LNCaP clone FGC (cell line): ENCODE data around the gene PBX1.

Source experiments
- DNase-seq: peaks from one replicate; pipeline ENCODE4 v3.0.0-alpha.2; 2011; ENCODE audit warnings: low read depth
- H3K4me3 ChIP-seq: 2 replicates; pipeline ENCODE4 v1.5.1; 2011; ENCODE audit warnings: mild to moderate bottlenecking, low read depth, low read length, control low read depth
- CTCF ChIP-seq: IDR thresholded peaks from 2 replicates; pipeline ENCODE4 v1.5.1; 2012; ENCODE audit warnings: mild to moderate bottlenecking; ENCODE audit not compliant: control insufficient read depth, insufficient read depth; ENCODE audit errors: extremely low read depth

The PBX1 gene

GRCh38 chr1:164853146-164853545 lies 294.2 kb downstream of the PBX1 start:
- no peak overlapping the region for H3K4me3 ChIP-seq
- no peak for TF ChIP-seq CTCF
- no peak for DNase-seq

- no peak for TF ChIP-seq CTCF
- DNase-seq: no peak
- no peak overlapping the region for H3K4me3 ChIP-seq
These were observed 296.8 kb downstream of the PBX1 start for GRCh38 chr1:164855716-164856329.

- DNase-seq: no peak
- no peak overlapping the region for H3K4me3 ChIP-seq
- TF ChIP-seq CTCF: no peak
These were observed 297.4 kb downstream of the PBX1 start for GRCh38 chr1:164856381-164856780.

GRCh38 chr1:164857439-164857838 lies 298.5 kb downstream of the PBX1 start:
- no peak for DNase-seq
- no peak overlapping the region for H3K4me3 ChIP-seq

GRCh38 chr1:164858096-164858632 lies 299.2 kb downstream of the PBX1 start:
- no peak for TF ChIP-seq CTCF
- no peak for DNase-seq

More at GRCh38 chr1:164857439-164857838, 298.5 kb downstream of the PBX1 start:
- TF ChIP-seq CTCF: no peak

GRCh38 chr1:164861632-164862031 lies 302.6 kb downstream of the PBX1 start:
- no peak for DNase-seq
- H3K4me3 ChIP-seq: no peak overlapping the region
- no peak for TF ChIP-seq CTCF

More at GRCh38 chr1:164858096-164858632, 299.2 kb downstream of the PBX1 start:
- no peak overlapping the region for H3K4me3 ChIP-seq

- TF ChIP-seq CTCF: no peak
These were observed 304.1 kb downstream of the PBX1 start for GRCh38 chr1:164863056-164863455.

More at GRCh38 chr1:164863056-164863455, 304.1 kb downstream of the PBX1 start:
- DNase-seq: no peak
- no peak overlapping the region for H3K4me3 ChIP-seq
